ENCODE data around the gene TMEM119.
"Not testable (repeated sequence)": the region's sequence is repeated elsewhere in the genome, so short reads cannot be mapped to it uniquely, and the experiment has no call there.

TMEM119 gene

GRCh38 chr12:108622421-108622820 is 24.5 kb upstream of the TMEM119 start:
- no peak for ATAC-seq (ENCODE audit: low read depth)
- no peaks in the 10 kb centered on the region for H3K27me3 ChIP-seq (ENCODE audit: insufficient read depth, poor library complexity, severe bottlenecking)
- no peaks in the 10 kb centered on the region for H3K9me3 ChIP-seq (ENCODE audit: severe bottlenecking)
- TF ChIP-seq, protein P1, sequence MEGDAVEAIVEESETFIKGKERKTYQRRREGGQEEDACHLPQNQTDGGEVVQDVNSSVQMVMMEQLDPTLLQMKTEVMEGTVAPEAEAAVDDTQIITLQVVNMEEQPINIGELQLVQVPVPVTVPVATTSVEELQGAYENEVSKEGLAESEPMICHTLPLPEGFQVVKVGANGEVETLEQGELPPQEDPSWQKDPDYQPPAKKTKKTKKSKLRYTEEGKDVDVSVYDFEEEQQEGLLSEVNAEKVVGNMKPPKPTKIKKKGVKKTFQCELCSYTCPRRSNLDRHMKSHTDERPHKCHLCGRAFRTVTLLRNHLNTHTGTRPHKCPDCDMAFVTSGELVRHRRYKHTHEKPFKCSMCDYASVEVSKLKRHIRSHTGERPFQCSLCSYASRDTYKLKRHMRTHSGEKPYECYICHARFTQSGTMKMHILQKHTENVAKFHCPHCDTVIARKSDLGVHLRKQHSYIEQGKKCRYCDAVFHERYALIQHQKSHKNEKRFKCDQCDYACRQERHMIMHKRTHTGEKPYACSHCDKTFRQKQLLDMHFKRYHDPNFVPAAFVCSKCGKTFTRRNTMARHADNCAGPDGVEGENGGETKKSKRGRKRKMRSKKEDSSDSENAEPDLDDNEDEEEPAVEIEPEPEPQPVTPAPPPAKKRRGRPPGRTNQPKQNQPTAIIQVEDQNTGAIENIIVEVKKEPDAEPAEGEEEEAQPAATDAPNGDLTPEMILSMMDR (IDR thresholded peaks at IDR 0.05; ENCODE audit: poor library complexity, severe bottlenecking), result no peak
- H3K36me3 ChIP-seq (ENCODE audit: low read depth), result no peaks in the 10 kb centered on the region
- DNase-seq (ENCODE audit: low spot score), result no peak
- no peak overlapping the region for H3K27ac ChIP-seq (ENCODE audit: poor library complexity, severe bottlenecking)
- no peaks in the 10 kb centered on the region for H3K4me1 ChIP-seq (ENCODE audit: insufficient read depth, poor library complexity, severe bottlenecking)
- H3K4me3 ChIP-seq (ENCODE audit: severe bottlenecking), result no peak overlapping the region

- DNase-seq (ENCODE audit: low spot score) (no peak), ATAC-seq (ENCODE audit: low read depth) (no peak)
- H3K4me1 ChIP-seq (ENCODE audit: insufficient read depth, poor library complexity, severe bottlenecking), result no peaks in the 10 kb centered on the region
- no peaks in the 10 kb centered on the region for H3K9me3 ChIP-seq (ENCODE audit: severe bottlenecking)
- no peak overlapping the region for H3K27ac ChIP-seq (ENCODE audit: poor library complexity, severe bottlenecking)
- no peaks in the 10 kb centered on the region for H3K27me3 ChIP-seq (ENCODE audit: insufficient read depth, poor library complexity, severe bottlenecking)
- H3K36me3 ChIP-seq (ENCODE audit: low read depth), result no peaks in the 10 kb centered on the region
- TF ChIP-seq, protein P1 (IDR thresholded peaks at IDR 0.05; ENCODE audit: poor library complexity, severe bottlenecking), result no peak
- H3K4me3 ChIP-seq (ENCODE audit: severe bottlenecking), result no peak overlapping the region
These were observed 23.3 kb upstream of the TMEM119 start for GRCh38 chr12:108621161-108621560.

GRCh38 chr12:108620236-108620879 is 22.5 kb upstream of the TMEM119 start:
- no peaks in the 10 kb centered on the region for H3K36me3 ChIP-seq (ENCODE audit: low read depth)
- no peaks in the 10 kb centered on the region for H3K9me3 ChIP-seq (ENCODE audit: severe bottlenecking)
- H3K27ac ChIP-seq (ENCODE audit: poor library complexity, severe bottlenecking), result no peak overlapping the region
- no peak overlapping the region for H3K4me3 ChIP-seq (ENCODE audit: severe bottlenecking)
- no peaks in the 10 kb centered on the region for H3K4me1 ChIP-seq (ENCODE audit: insufficient read depth, poor library complexity, severe bottlenecking)
- TF ChIP-seq, protein P1 (IDR thresholded peaks at IDR 0.05; ENCODE audit: poor library complexity, severe bottlenecking), result no peak
- ATAC-seq (ENCODE audit: low read depth) (no peak), DNase-seq (ENCODE audit: low spot score) (no peak)
- no peaks in the 10 kb centered on the region for H3K27me3 ChIP-seq (ENCODE audit: insufficient read depth, poor library complexity, severe bottlenecking)

GRCh38 chr12:108619369-108620160 is 21.7 kb upstream of the TMEM119 start:
- Histone ChIP-seq H3K27ac (ENCODE audit: poor library complexity, severe bottlenecking) (no peak overlapping the region), H3K4me3 (ENCODE audit: severe bottlenecking) (no peak overlapping the region), H3K4me1 (ENCODE audit: insufficient read depth, poor library complexity, severe bottlenecking) (no peaks in the 10 kb centered on the region), H3K36me3 (ENCODE audit: low read depth) (no peaks in the 10 kb centered on the region), H3K27me3 (ENCODE audit: insufficient read depth, poor library complexity, severe bottlenecking) (no peaks in the 10 kb centered on the region), H3K9me3 (ENCODE audit: severe bottlenecking) (no peaks in the 10 kb centered on the region)
- DNase-seq (ENCODE audit: low spot score), result no peak
- TF ChIP-seq, protein P1 (IDR thresholded peaks at IDR 0.05; ENCODE audit: poor library complexity, severe bottlenecking), result no peak
- ATAC-seq (ENCODE audit: low read depth), result no peak

DNA sequence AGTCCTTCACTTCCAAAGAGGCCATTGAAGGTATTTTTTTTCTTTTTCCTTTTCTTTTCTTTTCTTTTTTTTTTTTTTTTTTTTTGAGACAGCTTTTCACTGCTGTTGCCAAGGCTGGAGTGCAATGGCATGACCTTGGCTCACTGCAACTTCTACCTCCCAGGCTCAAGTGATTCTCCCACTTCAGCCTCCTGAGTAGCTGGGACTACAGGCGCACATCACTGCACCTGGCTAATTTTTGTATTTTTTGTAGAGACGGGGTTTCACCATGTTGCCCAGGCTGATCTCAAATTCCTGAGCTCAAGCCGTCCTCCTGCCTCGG is 21.0 kb upstream of the TMEM119 start:
- not testable (repeated sequence) for H3K27me3 ChIP-seq (ENCODE audit: insufficient read depth, poor library complexity, severe bottlenecking); H3K9me3 ChIP-seq (ENCODE audit: severe bottlenecking); H3K36me3 ChIP-seq (ENCODE audit: low read depth); H3K27ac ChIP-seq (ENCODE audit: poor library complexity, severe bottlenecking); H3K4me3 ChIP-seq (ENCODE audit: severe bottlenecking); ATAC-seq (ENCODE audit: low read depth); H3K4me1 ChIP-seq (ENCODE audit: insufficient read depth, poor library complexity, severe bottlenecking); DNase-seq (ENCODE audit: low spot score)
